Eye (tissue), 1 donor: ENCODE results near the gene PARD6G.
"Not testable (repeated sequence)": the region's sequence is repeated elsewhere in the genome, so short reads cannot be mapped to it uniquely, and the experiment has no call there.

Experiments
- DNase-seq: peaks from one replicate; pipeline ENCODE4 v3.0.0-alpha.2; 2015

Gene PARD6G

GRCh38 chr18:80239830-80240229 is 7.5 kb downstream of the PARD6G start:
- DNase-seq = no peak

DNA sequence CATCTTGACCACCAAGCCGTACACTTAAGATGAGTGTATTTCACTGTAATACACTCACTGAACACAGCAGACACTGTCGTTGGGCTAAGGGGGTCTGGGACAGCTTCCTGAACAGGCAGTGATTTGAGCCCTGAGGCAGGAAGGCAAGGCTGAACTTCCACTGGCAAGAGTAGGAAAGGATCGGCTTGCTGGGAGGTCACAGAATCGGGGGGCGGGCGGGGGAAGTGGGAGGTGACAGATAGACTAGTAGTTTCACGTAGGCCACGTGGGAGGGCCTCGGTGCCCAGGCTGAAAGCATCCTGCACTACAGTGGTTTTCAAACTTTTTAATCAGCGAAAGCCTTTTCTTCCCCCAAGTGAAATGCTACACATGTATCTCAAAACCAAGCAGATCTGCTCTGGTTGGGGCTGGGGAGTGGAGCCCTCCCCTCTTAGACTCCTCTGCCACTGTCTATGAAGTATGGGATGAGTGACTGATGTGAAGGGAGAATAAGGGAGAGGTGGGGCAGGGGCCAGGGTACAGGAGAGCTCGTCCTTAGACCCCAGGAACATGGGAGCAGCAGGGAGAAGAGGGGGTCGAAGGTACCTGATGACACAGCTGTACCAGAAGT is 8.6 kb downstream of the PARD6G start:
- no peak for DNase-seq

DNA sequence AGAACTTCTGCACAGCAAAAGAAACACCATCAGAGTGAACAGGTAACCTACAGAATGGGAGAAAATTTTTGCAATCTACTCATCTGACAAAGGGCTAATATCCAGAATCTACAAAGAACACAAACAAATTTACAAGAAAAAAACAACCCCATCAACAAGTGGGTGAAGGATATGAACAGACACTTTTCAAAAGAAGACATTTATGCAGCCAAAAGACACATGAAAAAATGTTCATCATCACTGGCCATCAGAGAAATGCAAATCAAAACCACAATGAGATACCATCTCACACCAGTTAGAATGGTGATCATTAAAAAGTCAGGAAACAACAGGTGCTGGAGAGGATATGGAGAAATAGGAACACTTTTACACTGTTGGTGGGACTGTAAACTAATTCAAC is 9.8 kb downstream of the PARD6G start:
- not testable (repeated sequence) for DNase-seq

GRCh38 chr18:80234398-80234797 is 12.9 kb downstream of the PARD6G start:
- no peak for DNase-seq

- DNase-seq = no peak
Observed at GRCh38 chr18:80233899-80234298, 13.4 kb downstream of the PARD6G start.

GRCh38 chr18:80233201-80233835 is 14.0 kb downstream of the PARD6G start:
- DNase-seq = no peak

- no peak for DNase-seq
Observed at GRCh38 chr18:80232710-80233109, 14.6 kb downstream of the PARD6G start.

DNA sequence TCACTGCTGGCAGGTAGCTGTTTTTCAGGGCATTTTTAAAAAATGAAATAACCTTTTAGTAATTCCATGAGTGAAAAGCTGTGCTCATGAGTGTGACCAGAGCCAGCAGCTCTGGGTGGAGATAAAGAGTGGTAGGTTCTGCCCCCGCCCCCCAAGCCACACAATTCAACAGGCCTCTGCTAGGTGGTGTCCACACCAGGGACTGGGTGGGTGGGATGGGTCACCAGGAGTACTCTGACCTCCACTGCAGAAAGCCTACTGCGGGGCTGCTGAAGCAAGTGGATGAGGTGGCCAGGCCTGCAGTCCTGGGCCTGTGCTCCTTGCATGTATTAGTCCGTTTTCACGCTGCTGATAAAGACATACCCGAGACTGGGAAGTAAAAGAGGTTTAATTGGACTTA is 15.3 kb downstream of the PARD6G start:
- no peak for DNase-seq

DNA sequence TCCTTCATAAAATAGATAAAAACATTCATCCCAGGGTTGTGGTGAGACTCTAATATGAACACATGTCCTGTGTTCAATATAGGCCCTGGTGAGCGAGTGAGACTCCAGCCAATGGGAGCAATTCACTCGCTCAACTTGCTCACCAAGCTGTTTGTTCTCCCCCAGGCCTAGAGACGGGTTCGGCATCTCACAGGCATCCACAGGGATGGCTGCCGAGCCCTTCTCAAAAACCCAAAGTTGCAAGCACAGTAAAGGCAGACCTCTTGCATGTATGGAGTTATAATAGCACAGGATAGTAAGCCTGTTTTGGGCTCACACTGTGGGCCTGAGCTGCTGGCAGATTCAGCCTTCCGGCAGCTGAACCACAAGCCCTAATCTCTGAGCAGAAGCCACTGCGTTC is 15.7 kb downstream of the PARD6G start:
- no peak for DNase-seq

DNA sequence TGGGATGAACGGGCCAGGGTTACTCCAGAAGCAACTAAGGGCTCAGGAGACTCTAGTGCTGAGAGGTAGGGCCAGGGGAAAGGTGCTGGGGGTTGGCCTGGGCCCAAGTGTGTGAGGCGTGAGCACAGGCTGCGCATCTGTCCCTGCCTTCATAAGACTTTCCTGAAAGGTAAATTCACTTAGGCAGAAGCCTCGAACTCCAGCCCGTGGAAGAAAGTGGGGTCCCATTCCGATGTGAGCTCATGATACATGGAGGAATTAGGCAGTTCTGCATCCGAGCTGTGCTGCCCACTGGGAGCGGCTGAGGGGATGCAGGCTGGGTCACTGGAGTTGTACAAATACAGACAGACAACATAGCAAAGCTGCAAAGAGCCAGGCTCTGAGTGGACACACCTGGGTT is 16.2 kb downstream of the PARD6G start:
- no peak for DNase-seq

- no peak for DNase-seq
Observed at GRCh38 chr18:80229766-80230745, 17.3 kb downstream of the PARD6G start.

- DNase-seq = no peak
Observed at GRCh38 chr18:80229363-80229762, 18.0 kb downstream of the PARD6G start.

DNA sequence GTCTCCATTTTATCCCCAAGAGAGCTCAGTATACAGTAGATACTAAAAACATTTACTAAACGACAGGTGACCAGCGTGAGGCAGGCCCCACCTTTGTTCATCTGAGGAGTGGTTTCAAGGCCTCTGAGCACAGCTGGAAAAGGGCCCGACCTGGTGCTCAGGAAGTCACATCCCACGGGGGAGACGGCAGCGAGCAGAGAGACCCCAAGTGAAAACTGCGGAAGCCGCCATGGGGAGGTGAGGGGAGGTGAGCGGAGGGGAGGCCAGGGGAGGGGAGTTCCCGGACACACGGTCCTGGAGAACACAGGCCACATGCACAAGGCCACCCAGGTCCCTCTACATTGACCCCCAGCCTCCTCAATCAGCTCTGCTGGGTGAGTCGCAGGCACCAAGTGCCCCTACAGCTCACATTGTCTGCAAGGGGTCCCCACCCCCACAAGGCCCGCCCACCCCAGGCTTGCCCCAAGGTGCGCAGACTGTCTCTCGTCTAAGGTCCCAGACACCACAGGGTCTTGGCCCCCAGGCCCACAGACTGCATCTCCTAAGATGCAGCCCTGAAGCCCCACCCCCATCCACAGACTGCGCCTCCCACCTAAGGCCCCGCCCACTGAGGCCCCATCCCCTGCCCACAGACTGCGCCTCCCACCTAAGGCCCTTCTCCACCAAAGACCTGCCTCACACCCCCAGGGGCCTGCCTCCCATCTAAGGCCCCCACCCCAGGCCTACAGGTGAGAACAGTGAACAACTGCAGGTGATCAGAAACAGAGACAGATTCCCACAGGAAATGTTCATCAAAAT is 19.1 kb downstream of the PARD6G start:
- no peak for DNase-seq

- no peak for DNase-seq
Observed at GRCh38 chr18:80227472-80227871, 19.8 kb downstream of the PARD6G start.

GRCh38 chr18:80225685-80226084 is 21.6 kb downstream of the PARD6G start:
- no peak for DNase-seq

- no peak for DNase-seq
Observed at GRCh38 chr18:80223581-80224148, 23.6 kb downstream of the PARD6G start.

DNA sequence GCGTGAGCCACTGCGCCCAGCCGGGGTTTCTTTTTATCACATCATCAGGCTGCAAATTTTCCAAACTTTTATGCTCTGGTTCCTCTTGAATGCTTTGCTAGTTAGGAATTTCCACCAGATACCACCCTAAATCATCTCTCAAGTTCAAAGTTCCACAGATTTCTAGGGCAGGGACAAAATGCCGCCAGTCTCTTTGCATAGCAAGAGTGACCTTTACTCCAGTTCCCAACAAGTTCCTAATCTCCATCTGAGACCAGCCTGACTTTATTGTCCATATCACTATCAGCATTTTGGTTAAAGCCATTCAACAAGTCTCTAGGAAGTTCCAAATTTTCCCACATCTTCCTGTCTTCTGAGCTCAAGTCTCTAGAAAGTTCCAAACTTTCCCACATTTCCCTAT is 27.8 kb downstream of the PARD6G start:
- DNase-seq = not testable (repeated sequence)

DNA sequence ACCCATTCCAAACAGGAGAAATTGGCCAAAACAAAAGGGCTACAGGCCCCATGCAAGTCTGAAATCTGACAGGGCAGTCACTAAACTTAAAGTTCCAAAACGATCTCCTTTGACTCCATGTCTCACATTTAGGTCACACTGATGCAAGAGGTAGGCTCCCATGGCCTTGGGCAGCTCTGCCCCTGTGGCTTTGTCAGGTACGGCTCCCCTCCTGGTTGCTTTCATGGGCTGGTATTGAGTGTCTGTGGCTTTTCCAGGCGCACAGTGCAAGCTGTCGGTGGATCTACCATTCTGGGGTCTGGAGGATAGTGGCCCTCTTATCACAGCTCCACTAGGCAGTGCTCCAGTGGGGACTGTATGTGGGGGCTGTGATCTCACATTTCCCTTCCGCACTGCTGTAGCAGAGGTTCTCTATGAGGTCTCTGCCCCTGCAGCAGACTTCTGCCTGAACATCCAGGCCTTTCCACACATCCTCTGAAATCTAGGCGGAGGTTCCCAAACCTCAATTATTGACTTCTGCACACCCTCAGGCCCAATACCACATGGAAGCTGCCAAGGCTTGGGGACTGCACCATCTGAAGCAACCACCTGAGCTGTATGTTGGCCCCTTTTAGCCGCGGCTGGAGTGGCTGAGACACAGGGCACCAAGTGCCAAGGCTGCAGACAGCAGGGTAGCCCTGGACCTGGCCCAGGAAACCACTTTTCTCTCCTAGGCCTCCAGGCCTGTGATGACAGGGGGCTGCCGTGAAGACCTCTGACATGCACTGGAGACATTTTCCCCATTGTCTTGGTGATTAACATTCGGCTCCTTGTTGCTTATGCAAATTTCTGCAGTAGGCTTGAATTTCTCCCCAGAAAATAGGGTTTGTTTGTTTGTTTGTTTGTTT is 28.7 kb downstream of the PARD6G start:
- DNase-seq = no peak

DNA sequence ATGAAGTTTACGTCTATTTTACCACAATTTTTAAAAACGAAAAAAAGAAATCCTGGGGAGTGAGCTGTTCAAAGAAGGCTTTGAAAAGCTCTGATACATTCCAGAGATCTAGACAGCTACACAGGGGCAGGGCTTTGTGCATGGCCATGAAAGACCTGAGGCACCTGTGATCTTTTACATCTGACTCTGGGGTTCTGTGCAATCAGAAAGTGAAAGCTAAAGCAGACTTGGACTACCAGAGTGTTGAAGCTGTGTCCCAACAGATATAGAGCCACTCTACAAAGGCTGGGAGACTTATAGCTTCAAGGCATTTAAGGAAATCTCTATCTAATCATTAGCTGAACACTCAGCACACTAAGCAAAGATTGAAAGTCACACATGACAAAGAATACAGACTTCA is 34.1 kb downstream of the PARD6G start:
- DNase-seq = no peak

DNA sequence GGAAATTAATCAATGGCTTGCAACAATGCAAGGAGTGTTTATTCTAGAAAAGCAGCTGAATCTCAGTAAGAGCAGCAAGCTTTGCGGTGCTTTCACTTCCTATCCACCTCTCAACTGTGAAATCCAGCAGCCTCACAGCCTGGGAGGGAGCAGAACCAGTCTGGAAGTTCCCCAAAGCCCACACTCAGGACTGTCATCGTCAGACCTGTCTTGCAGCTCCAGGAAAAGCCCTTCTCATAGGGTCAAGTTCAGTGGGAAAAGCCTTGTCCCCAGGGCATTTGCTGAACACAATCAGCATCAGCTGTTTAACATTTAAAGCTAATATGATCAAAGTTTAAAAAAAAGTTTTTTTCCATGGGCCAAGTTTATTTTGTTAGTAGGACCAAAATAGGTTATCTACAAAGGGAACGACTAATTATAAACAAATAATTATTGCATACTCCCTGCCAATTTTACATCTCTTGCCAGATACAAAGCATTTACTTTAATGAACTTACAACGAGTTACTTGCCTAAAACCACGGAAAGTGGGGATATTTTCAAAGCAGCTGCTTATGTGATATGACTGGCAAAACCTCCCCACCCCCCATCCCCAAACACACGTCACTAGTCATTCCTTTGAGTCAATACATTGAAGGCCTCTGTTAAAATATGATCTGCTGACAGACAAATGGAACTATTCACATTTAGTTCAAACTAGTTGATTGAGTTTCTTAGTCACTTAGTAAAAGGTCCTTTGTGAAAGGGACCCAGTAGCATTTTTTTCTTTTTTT is 36.8 kb downstream of the PARD6G start:
- DNase-seq = peak; percentile 4

DNA sequence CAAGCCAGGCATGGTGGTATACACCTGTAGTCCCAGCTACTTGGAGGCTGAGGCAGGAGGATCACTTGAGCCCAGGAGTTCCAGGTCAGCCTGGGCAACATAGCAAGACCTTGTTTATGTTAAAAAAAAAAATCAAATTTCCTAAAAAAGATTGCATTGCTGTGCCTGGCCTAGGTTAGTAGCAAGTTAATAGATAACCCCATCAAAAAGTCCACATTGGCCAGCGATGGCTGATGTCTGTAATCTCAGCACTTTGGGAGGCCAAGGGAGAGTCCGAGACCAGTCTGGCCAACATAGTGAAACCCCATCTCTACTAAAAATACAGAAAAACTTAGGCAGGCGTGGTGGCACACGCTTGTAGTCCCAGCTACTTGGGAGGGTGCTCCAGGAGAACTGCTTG is 38.7 kb downstream of the PARD6G start:
- no peak for DNase-seq
